PC-3 (cell line): ENCODE measurements around the gene WDR5B. TPM values are rescaled to one million over a fixed set of nuclear protein-coding genes. Genes with fewer than 3 reads are reported as not detected.

ENCODE experiments used
- ATAC-seq: fragments of 200-7000 bp; cut with Tn5 transposase; 2 replicates; pipeline ENCODE4 v1.9.1; 2020; ENCODE audit warnings: mild to moderate bottlenecking, moderate library complexity
- BruUV-seq: library from RNA; stranded (reverse); fragments of 400-500 nt; replicated peaks from 2 replicates; lab custom pipeline; 2021; lab: Mats Ljungman, UMichigan
- CTCF ChIA-PET: fragments of 300-600 bp; sonication (Branson Sonifier 250); formaldehyde crosslinking; loops from one replicate; lab custom pipeline; 2022; ENCODE audit warnings: antibody characterized with exemption; lab: Charles Lee
- POLR2A ChIA-PET: fragments of 300-600 bp; sonication (Branson Sonifier 250); formaldehyde crosslinking; loops from one replicate; lab custom pipeline; 2022; ENCODE audit warnings: antibody characterized with exemption; ENCODE audit not compliant: unreplicated experiment; lab: Charles Lee
- DNase-seq: peaks from one replicate; pipeline ENCODE4 v3.0.0-alpha.2; 2015
- H2AFZ ChIP-seq: fragments of 300-600 bp; sonication (generic); 2 replicates; pipeline ENCODE4 v1.6.0; 2016; ENCODE audit warnings: antibody characterized with exemption, low read length
- H3F3A ChIP-seq: fragments of 300-600 bp; sonication (generic); one replicate; pipeline ENCODE4 v1.6.0; 2017; ENCODE audit warnings: antibody characterized with exemption, low read length, control low read depth, mild to moderate bottlenecking; ENCODE audit not compliant: unreplicated experiment
- H3K27ac ChIP-seq: fragments of 300-600 bp; sonication (generic); 2 replicates; pipeline ENCODE4 v1.5.1; 2016; ENCODE audit warnings: mild to moderate bottlenecking, low read length
- H3K27me3 ChIP-seq: fragments of 300-600 bp; sonication (generic); 2 replicates; pipeline ENCODE4 v1.6.1; 2016; ENCODE audit warnings: low read length, mixed read lengths
- H3K36me3 ChIP-seq: fragments of 300-600 bp; sonication (generic); 2 replicates; pipeline ENCODE4 v1.6.1; 2016; ENCODE audit warnings: low read depth, mixed run types, low read length, mixed read lengths
- H3K4me1 ChIP-seq: fragments of 300-600 bp; sonication (generic); 2 replicates; pipeline ENCODE4 v1.5.1; 2016; ENCODE audit warnings: low read length; ENCODE audit not compliant: insufficient read depth
- H3K4me2 ChIP-seq: fragments of 300-600 bp; sonication (generic); 2 replicates; pipeline ENCODE4 v1.6.0; 2016; ENCODE audit warnings: low read length
- H3K4me3 ChIP-seq: fragments of 300-600 bp; sonication (generic); 2 replicates; pipeline ENCODE4 v1.5.1; 2016; ENCODE audit warnings: mild to moderate bottlenecking, low read length, mixed read lengths
- H3K79me2 ChIP-seq: fragments of 300-600 bp; sonication (generic); 2 replicates; pipeline ENCODE4 v1.6.1; 2017; ENCODE audit warnings: low read length, mixed read lengths
- H3K9ac ChIP-seq: fragments of 300-600 bp; sonication (generic); 2 replicates; pipeline ENCODE4 v1.6.0; 2016; ENCODE audit warnings: mild to moderate bottlenecking, low read length
- H3K9me2 ChIP-seq: fragments of 300-600 bp; sonication (generic); replicated peaks from 2 replicates; pipeline ENCODE4 v1.6.1; 2016; ENCODE audit warnings: mixed run types, low read length, mixed read lengths
- H3K9me3 ChIP-seq: fragments of 300-600 bp; sonication (generic); 2 replicates; pipeline ENCODE4 v1.6.1; 2016; ENCODE audit warnings: low read length, mixed read lengths
- H4K20me1 ChIP-seq: fragments of 300-600 bp; sonication (generic); 2 replicates; pipeline ENCODE4 v1.6.1; 2016; ENCODE audit warnings: low read length, mixed read lengths
- EZH2 ChIP-seq: fragments of 300-600 bp; sonication (generic); IDR thresholded peaks from one replicate; pipeline ENCODE4 v1.6.1; 2017; ENCODE audit warnings: antibody characterized with exemption, mild to moderate bottlenecking, low read length; ENCODE audit not compliant: unreplicated experiment
- EZH2phosphoT487 ChIP-seq: fragments of 300-600 bp; sonication (generic); IDR thresholded peaks from 2 replicates; pipeline ENCODE4 v1.6.1; 2018; ENCODE audit warnings: mild to moderate bottlenecking, antibody characterized with exemption, low read length, borderline replicate concordance
- intact Hi-C: fragments of 100-400 bp; cut with micrococcal nuclease; formaldehyde crosslinking; loops from 2 replicates; pipeline ENCODE4 v1.9.0; 2023
- total RNA-seq: library from RNA; depleted of rRNA; stranded (reverse); fragments of >200 nt; gene quantifications from 2 replicates; pipeline ENCODE4 v1.2.3, GENCODE V29; 2014
- TF ChIP-seq, protein P1 (sequence below): fragments of 300-600 bp; sonication (generic); conservative IDR thresholded peaks from 2 replicates; pipeline ENCODE4 v1.5.1; 2017; ENCODE audit warnings: antibody characterized with exemption, low read depth, mild to moderate bottlenecking, low read length

The WDR5B gene
- total RNA-seq, 1 experiment from 2014 or later: 4.0 TPM

DNA sequence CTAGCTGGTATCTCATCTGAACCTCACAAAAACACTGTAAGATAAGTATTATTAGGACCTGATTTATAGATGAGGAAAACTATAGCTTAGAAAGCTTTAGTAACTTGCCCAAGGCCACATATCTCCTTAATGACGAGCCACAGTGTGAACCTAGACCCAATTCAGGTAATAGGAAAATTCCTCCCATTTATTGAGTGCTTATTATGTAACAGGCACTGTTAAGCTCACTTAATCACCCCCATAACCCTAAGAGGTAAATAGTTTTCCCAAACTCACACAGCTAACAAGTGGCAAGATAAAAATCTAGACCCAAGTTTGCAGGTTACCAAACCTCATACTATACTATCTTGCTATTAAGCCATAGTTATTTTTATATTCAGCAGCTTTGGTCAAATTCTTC is 7.9 kb downstream of the WDR5B start:
- Histone ChIP-seq H3K9me3 (no peaks in the 10 kb centered on the region), H3K27me3 (no peaks in the 10 kb centered on the region), H3K27ac (no peak overlapping the region), H3K4me3 (no peak overlapping the region), H3K36me3 (peaks cover 52% of the 10 kb centered on the region), H3F3A (no peaks in the 10 kb centered on the region), H3K9ac (no peak overlapping the region), H3K4me2 (no peak overlapping the region), H3K4me1 (no peaks in the 10 kb centered on the region), H4K20me1 (no peaks in the 10 kb centered on the region), H3K79me2 (peaks cover 13% of the 10 kb centered on the region), H2AFZ (no peak overlapping the region), H3K9me2 (no peaks in the 10 kb centered on the region)
- POLR2A ChIA-PET: interaction anchor here (0.6 kb wide), 1 partner anchor 866 kb away, joined by 3 read pairs; no protein-coding TSS in a partner anchor
- DNase-seq (no peak), ATAC-seq (no peak)
- TF ChIP-seq, protein P1, sequence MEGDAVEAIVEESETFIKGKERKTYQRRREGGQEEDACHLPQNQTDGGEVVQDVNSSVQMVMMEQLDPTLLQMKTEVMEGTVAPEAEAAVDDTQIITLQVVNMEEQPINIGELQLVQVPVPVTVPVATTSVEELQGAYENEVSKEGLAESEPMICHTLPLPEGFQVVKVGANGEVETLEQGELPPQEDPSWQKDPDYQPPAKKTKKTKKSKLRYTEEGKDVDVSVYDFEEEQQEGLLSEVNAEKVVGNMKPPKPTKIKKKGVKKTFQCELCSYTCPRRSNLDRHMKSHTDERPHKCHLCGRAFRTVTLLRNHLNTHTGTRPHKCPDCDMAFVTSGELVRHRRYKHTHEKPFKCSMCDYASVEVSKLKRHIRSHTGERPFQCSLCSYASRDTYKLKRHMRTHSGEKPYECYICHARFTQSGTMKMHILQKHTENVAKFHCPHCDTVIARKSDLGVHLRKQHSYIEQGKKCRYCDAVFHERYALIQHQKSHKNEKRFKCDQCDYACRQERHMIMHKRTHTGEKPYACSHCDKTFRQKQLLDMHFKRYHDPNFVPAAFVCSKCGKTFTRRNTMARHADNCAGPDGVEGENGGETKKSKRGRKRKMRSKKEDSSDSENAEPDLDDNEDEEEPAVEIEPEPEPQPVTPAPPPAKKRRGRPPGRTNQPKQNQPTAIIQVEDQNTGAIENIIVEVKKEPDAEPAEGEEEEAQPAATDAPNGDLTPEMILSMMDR: no peak
- TF ChIP-seq EZH2phosphoT487 (no peak), EZH2 (no peak)
- CTCF ChIA-PET: no interaction called here
- no TSS peak for BruUV-seq
- intact Hi-C loops: no loop called here

DNA sequence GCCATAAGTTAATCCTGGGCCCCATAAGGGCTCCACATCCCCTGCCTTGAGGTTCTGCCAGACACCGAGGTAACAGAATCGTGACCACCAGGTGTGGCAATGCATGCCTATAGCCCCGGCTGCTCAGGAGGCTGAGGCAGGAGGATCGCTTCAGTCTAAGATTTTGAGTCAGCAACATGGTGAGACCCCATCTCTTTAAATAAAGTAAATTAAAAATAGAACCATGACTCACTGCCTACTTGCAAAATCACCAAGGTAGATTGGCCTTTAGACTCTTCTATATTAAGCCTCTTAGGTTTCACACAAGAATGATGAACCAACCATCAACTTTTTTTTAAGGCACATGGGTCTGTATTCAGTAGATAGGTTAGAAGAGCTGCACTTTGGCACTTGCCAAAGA is 9.7 kb downstream of the WDR5B start:
- H3K9ac ChIP-seq: no peak overlapping the region
- H3K4me1 ChIP-seq: no peaks in the 10 kb centered on the region
- ChIA-PET POLR2A (no interaction called here), CTCF (no interaction called here)
- no peak overlapping the region for H2AFZ ChIP-seq
- no peak overlapping the region for H3K4me3 ChIP-seq
- intact Hi-C loops: no loop called here
- H3K9me3 ChIP-seq: no peaks in the 10 kb centered on the region
- no peaks in the 10 kb centered on the region for H3K9me2 ChIP-seq
- ATAC-seq (no peak), DNase-seq (no peak)
- no peak overlapping the region for H3K4me2 ChIP-seq
- no peaks in the 10 kb centered on the region for H3K79me2 ChIP-seq
- BruUV-seq: no TSS peak
- H3K27ac ChIP-seq: no peak overlapping the region
- no peaks in the 10 kb centered on the region for H3F3A ChIP-seq
- no peaks in the 10 kb centered on the region for H4K20me1 ChIP-seq
- no peak for TF ChIP-seq EZH2phosphoT487
- peaks cover 52% of the 10 kb centered on the region; the same call in 1 of the 2 replicates for H3K36me3 ChIP-seq
- H3K27me3 ChIP-seq: no peaks in the 10 kb centered on the region

DNA sequence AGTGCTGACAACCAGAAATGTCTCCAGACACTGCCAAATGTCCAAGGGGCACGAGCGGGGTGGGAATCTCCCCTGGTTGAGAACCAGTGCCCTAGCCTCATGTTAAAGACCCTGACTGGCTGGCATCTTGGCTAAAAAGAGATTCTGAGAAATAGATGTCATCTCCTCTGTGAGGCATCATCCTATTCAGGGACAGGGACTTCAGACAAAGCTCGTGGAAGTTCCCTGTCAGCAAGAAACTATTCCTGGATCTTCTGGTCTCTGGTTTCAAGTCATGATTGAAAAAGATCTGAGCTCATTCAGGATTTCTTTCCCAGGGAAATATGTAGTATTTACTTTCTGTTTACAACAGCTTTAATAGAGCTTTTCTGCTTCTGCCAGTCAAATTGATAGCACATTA is 10.8 kb downstream of the WDR5B start:
- ChIA-PET CTCF (interaction anchor here (0.7 kb wide), 2 partner anchors 12 to 851 kb away, joined by 3 read pairs; no protein-coding TSS in a partner anchor), POLR2A (no interaction called here)

More for the DNA sequence above, 10.8 kb downstream of the WDR5B start:
- Histone ChIP-seq H3F3A (no peaks in the 10 kb centered on the region), H3K4me1 (no peaks in the 10 kb centered on the region), H3K9ac (no peak overlapping the region), H2AFZ (no peak overlapping the region), H3K79me2 (no peaks in the 10 kb centered on the region), H4K20me1 (no peaks in the 10 kb centered on the region), H3K4me3 (no peak overlapping the region), H3K36me3 (peaks cover 43% of the 10 kb centered on the region; the same call in 1 of the 2 replicates), H3K9me2 (no peaks in the 10 kb centered on the region), H3K27me3 (no peaks in the 10 kb centered on the region), H3K27ac (no peak overlapping the region), H3K9me3 (no peaks in the 10 kb centered on the region), H3K4me2 (no peak overlapping the region)
- ATAC-seq (no peak), DNase-seq (no peak)
- no peak for TF ChIP-seq EZH2phosphoT487
- TF ChIP-seq, protein P1: no peak
- TF ChIP-seq EZH2: no peak
- BruUV-seq: no TSS peak
- intact Hi-C loops: no loop called here
